ENCODE measurements around the gene MTG2.

Gene MTG2

DNA sequence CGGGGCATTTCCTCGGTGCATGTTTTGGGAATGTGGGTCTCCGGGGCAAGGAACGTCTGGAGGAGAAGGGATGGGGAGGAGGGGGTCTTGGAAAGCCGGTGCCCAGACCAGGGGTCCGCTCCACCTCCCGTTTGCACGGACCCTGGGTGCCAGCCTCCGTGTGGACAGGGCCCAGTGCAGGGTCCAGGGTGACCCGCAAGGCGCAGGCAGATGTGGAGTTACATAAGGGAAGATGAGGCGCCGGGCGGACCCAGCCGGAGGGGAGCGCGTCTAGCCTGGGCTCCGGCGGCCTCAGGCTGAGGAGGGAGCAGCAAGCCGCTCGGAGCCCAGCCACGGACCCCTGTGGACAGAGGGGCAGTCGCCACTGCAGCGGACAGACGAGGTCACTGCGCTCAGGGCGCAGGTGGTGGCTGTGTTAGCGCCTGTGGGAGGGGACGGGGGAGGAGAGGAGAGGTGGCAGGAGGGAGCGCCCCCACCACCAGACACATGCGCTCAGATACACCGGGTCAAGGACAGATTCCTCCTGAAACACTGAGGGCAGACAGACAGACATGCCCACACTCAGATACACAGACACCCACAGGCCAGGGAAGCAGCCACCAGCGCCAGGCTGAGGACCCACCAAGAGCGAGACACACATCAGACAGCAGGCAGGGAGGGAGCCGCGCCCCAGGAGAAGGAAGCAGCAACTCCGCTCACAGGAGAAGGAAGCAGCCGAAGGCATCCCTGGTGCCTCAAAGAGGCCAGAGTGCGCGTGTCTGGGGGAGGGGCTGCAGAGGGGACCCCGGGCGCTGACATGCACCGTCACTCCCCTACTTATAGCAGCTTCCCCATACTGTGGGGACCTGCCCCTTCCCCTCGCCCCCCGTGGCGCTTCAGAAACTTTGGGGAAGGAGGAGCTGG lies 38.1 kb downstream of the MTG2 start:
- H3K9me3 ChIP-seq (ENCODE audit: control insufficient read depth, insufficient read depth, low read length): no peaks in the 10 kb centered on the region
- H3K4me1 ChIP-seq (ENCODE audit: control insufficient read depth, low read length): peaks cover 40% of the 10 kb centered on the region
- no peak overlapping the region for H3K4me3 ChIP-seq (ENCODE audit: low read length)
- no peaks in the 10 kb centered on the region for H3K9me2 ChIP-seq (replicated peaks; ENCODE audit: control insufficient read depth, low read length)
- TF ChIP-seq EZH2phosphoT487 (IDR thresholded peaks at IDR 0.05; ENCODE audit: borderline replicate concordance, low read length): no peak
- TF ChIP-seq, protein P1, sequence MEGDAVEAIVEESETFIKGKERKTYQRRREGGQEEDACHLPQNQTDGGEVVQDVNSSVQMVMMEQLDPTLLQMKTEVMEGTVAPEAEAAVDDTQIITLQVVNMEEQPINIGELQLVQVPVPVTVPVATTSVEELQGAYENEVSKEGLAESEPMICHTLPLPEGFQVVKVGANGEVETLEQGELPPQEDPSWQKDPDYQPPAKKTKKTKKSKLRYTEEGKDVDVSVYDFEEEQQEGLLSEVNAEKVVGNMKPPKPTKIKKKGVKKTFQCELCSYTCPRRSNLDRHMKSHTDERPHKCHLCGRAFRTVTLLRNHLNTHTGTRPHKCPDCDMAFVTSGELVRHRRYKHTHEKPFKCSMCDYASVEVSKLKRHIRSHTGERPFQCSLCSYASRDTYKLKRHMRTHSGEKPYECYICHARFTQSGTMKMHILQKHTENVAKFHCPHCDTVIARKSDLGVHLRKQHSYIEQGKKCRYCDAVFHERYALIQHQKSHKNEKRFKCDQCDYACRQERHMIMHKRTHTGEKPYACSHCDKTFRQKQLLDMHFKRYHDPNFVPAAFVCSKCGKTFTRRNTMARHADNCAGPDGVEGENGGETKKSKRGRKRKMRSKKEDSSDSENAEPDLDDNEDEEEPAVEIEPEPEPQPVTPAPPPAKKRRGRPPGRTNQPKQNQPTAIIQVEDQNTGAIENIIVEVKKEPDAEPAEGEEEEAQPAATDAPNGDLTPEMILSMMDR (IDR thresholded peaks at IDR 0.05; ENCODE audit: low read depth, low read length, poor library complexity, severe bottlenecking): no peak
- H4K20me1 ChIP-seq (ENCODE audit: control insufficient read depth, insufficient read depth, low read depth, low read length): peaks cover 13% of the 10 kb centered on the region; the same call in 1 of the 2 replicates
- H3K27me3 ChIP-seq (ENCODE audit: control insufficient read depth, low read length): peaks cover 39% of the 10 kb centered on the region
- H3K79me2 ChIP-seq (ENCODE audit: control insufficient read depth, low read length): no peaks in the 10 kb centered on the region
- H3K4me2 ChIP-seq (ENCODE audit: low read length): peak overlapping the region; percentile 41; the same call in 1 of the 2 replicates
- no peak overlapping the region for H3K27ac ChIP-seq (ENCODE audit: low read depth, low read length)
- no peaks in the 10 kb centered on the region for H3F3A ChIP-seq (ENCODE audit: control insufficient read depth, insufficient read depth)
- H3K36me3 ChIP-seq (ENCODE audit: control insufficient read depth, low read length): no peaks in the 10 kb centered on the region

GRCh38 chr20:62222266-62222850 lies 39.5 kb downstream of the MTG2 start:
- Histone ChIP-seq H3K9me2 (replicated peaks; ENCODE audit: control insufficient read depth, low read length) (no peaks in the 10 kb centered on the region), H3K4me2 (ENCODE audit: low read length) (no peak overlapping the region), H3K9me3 (ENCODE audit: control insufficient read depth, insufficient read depth, low read length) (no peaks in the 10 kb centered on the region), H3K4me3 (ENCODE audit: low read length) (no peak overlapping the region), H4K20me1 (ENCODE audit: control insufficient read depth, insufficient read depth, low read depth, low read length) (peaks cover 13% of the 10 kb centered on the region; the same call in 1 of the 2 replicates), H3K4me1 (ENCODE audit: control insufficient read depth, low read length) (peaks cover 27% of the 10 kb centered on the region), H3K27me3 (ENCODE audit: control insufficient read depth, low read length) (peaks cover 39% of the 10 kb centered on the region), H3F3A (ENCODE audit: control insufficient read depth, insufficient read depth) (no peaks in the 10 kb centered on the region), H3K36me3 (ENCODE audit: control insufficient read depth, low read length) (no peaks in the 10 kb centered on the region), H3K79me2 (ENCODE audit: control insufficient read depth, low read length) (no peaks in the 10 kb centered on the region), H3K27ac (ENCODE audit: low read depth, low read length) (no peak overlapping the region)
- TF ChIP-seq, protein P1 (IDR thresholded peaks at IDR 0.05; ENCODE audit: low read depth, low read length, poor library complexity, severe bottlenecking): no peak
- no peak for TF ChIP-seq EZH2phosphoT487 (IDR thresholded peaks at IDR 0.05; ENCODE audit: borderline replicate concordance, low read length)

GRCh38 chr20:62222972-62223371 lies 40.1 kb downstream of the MTG2 start:
- Histone ChIP-seq H3K4me1 (ENCODE audit: control insufficient read depth, low read length) (peaks cover 20% of the 10 kb centered on the region), H3K9me3 (ENCODE audit: control insufficient read depth, insufficient read depth, low read length) (no peaks in the 10 kb centered on the region), H3K36me3 (ENCODE audit: control insufficient read depth, low read length) (no peaks in the 10 kb centered on the region), H3K79me2 (ENCODE audit: control insufficient read depth, low read length) (no peaks in the 10 kb centered on the region), H3K27ac (ENCODE audit: low read depth, low read length) (no peak overlapping the region), H3K4me3 (ENCODE audit: low read length) (no peak overlapping the region), H4K20me1 (ENCODE audit: control insufficient read depth, insufficient read depth, low read depth, low read length) (peaks cover 13% of the 10 kb centered on the region; the same call in 1 of the 2 replicates), H3K27me3 (ENCODE audit: control insufficient read depth, low read length) (peaks cover 33% of the 10 kb centered on the region), H3K4me2 (ENCODE audit: low read length) (no peak overlapping the region), H3K9me2 (replicated peaks; ENCODE audit: control insufficient read depth, low read length) (no peaks in the 10 kb centered on the region), H3F3A (ENCODE audit: control insufficient read depth, insufficient read depth) (no peaks in the 10 kb centered on the region)
- TF ChIP-seq EZH2phosphoT487 (IDR thresholded peaks at IDR 0.05; ENCODE audit: borderline replicate concordance, low read length): no peak
- TF ChIP-seq, protein P1 (IDR thresholded peaks at IDR 0.05; ENCODE audit: low read depth, low read length, poor library complexity, severe bottlenecking): no peak
